ENCODE data around the gene RPS6KA5. TPM values are rescaled to one million over a fixed set of nuclear protein-coding genes. Genes with fewer than 3 reads are reported as not detected.

The RPS6KA5 gene
- total RNA-seq, 1 donor from 2014 or later, result 0.65 TPM

DNA sequence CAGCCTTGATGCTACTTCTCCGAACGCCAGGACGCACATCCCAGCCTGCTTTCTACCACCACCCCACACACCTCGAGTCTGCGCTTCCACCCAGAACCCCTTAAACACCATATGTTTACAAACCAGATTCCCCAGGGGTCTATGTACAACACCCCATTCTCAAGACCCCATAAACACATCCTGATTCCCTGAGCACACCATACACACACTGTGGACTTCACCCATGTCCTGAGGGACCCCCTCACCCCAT, 244.9 kb downstream of the RPS6KA5 start:
- Mint-ChIP-seq H3K4me1 (ENCODE audit: low read depth) (peaks cover 10% of the 10 kb centered on the region), H3K36me3 (ENCODE audit: low read depth) (no peaks in the 10 kb centered on the region), H3K9me3 (ENCODE audit: low read depth) (no peaks in the 10 kb centered on the region), H3K27ac (ENCODE audit: unreplicated experiment) (peak overlapping the region; percentile 70), H3K4me3 (ENCODE audit: unreplicated experiment) (peak overlapping the region; percentile 90), H3K27me3 (ENCODE audit: low read depth) (no peaks in the 10 kb centered on the region)
- DNase-seq (ENCODE audit: low spot score), result no peak
- TF ChIP-seq, protein P1, sequence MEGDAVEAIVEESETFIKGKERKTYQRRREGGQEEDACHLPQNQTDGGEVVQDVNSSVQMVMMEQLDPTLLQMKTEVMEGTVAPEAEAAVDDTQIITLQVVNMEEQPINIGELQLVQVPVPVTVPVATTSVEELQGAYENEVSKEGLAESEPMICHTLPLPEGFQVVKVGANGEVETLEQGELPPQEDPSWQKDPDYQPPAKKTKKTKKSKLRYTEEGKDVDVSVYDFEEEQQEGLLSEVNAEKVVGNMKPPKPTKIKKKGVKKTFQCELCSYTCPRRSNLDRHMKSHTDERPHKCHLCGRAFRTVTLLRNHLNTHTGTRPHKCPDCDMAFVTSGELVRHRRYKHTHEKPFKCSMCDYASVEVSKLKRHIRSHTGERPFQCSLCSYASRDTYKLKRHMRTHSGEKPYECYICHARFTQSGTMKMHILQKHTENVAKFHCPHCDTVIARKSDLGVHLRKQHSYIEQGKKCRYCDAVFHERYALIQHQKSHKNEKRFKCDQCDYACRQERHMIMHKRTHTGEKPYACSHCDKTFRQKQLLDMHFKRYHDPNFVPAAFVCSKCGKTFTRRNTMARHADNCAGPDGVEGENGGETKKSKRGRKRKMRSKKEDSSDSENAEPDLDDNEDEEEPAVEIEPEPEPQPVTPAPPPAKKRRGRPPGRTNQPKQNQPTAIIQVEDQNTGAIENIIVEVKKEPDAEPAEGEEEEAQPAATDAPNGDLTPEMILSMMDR (IDR thresholded peaks at IDR 0.05), result no peak

DNA sequence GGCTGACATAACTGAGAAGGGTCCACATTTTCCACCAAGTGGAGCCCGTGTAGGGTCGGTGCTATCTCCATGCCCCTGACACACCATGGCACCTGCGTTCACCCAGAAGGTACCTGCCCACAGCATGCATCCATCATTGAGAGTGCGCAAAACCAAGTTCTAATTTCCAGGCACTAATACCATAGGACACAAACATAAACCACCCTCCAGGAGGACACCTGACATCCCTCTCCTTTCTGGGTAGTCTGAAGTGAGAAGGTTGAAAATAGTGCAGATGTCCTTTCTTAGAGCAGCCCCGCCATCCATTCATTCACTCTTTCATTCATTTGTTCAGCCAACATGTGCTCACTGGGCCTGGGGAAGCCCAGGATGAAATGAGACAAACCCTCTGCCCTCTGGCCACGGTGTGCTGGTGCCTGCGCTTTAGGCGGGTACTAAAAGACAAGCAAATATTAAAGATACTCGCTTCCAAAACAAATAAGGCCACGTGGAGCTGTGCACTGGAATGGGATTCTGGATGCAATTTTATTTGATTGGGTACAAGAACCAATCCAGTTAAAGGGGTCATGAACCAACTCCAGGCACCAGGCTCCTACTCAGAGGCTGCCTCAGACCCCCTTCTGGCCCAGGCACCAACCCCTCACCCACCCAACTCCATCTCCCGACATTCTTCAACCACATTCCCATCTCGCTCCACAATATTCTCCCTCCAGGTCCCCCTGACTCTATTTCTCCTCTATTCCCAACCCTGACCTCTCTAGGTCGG, 245.5 kb downstream of the RPS6KA5 start:
- TF ChIP-seq, protein P1 (IDR thresholded peaks at IDR 0.05), result no peak
- Mint-ChIP-seq H3K4me1 (ENCODE audit: low read depth) (peaks cover 10% of the 10 kb centered on the region), H3K9me3 (ENCODE audit: low read depth) (no peaks in the 10 kb centered on the region), H3K36me3 (ENCODE audit: low read depth) (no peaks in the 10 kb centered on the region), H3K27ac (ENCODE audit: unreplicated experiment) (peak overlapping the region; percentile 70), H3K27me3 (ENCODE audit: low read depth) (no peaks in the 10 kb centered on the region), H3K4me3 (ENCODE audit: unreplicated experiment) (peak overlapping the region; percentile 90)
- DNase-seq (ENCODE audit: low spot score), result no peak

DNA sequence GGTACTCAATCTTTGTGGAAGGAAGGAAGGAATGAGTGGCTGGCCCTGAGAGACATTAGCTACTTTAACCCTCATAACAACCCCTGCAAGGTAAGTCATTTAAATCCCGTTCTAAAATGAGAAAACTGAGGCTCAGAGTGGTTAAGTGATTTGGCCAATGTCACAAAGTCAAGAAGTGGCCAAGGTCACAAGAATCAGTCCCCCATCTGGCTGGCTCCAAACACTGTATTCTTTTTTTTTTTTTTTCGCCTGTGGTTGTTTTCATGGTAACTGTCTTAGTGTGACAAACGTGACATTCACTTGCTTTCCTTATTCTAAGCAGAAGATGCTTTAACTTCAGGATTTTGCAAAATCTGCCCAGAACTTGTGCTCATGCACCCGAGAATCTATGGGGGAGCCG, 247.0 kb downstream of the RPS6KA5 start:
- Mint-ChIP-seq H3K36me3 (ENCODE audit: low read depth) (no peaks in the 10 kb centered on the region), H3K4me3 (ENCODE audit: unreplicated experiment) (no peak overlapping the region), H3K27ac (ENCODE audit: unreplicated experiment) (no peak overlapping the region), H3K4me1 (ENCODE audit: low read depth) (peaks cover 10% of the 10 kb centered on the region), H3K27me3 (ENCODE audit: low read depth) (no peaks in the 10 kb centered on the region), H3K9me3 (ENCODE audit: low read depth) (no peaks in the 10 kb centered on the region)
- TF ChIP-seq, protein P1 (IDR thresholded peaks at IDR 0.05), result no peak
- no peak for DNase-seq (ENCODE audit: low spot score)

- Mint-ChIP-seq H3K4me3 (ENCODE audit: unreplicated experiment) (no peak overlapping the region), H3K9me3 (ENCODE audit: low read depth) (no peaks in the 10 kb centered on the region), H3K4me1 (ENCODE audit: low read depth) (peaks cover 17% of the 10 kb centered on the region), H3K36me3 (ENCODE audit: low read depth) (no peaks in the 10 kb centered on the region), H3K27ac (ENCODE audit: unreplicated experiment) (no peak overlapping the region), H3K27me3 (ENCODE audit: low read depth) (no peaks in the 10 kb centered on the region)
- TF ChIP-seq, protein P1 (IDR thresholded peaks at IDR 0.05), result no peak
- DNase-seq (ENCODE audit: low spot score), result no peak
Observed at GRCh38 chr14:90812109-90812508, 248.3 kb downstream of the RPS6KA5 start.

DNA sequence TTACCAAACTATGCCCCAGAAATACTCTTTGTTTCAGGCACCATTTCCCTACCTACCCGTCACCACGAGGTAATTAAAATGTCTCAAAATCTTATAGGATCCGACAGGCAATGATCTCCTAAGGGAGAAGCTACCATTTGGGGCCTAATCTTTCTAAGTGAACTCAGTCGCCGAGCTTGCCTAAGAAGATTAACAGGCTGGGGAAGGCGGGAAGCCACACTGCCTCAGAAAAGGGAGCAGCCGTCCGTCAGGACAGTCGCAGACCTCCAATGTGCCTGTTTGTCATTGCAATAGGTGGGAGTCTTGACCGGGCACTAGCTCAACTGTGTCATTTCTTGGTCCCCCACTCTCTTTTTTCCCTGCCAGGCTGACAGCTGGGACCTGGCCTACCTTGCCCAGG, 248.8 kb downstream of the RPS6KA5 start:
- Mint-ChIP-seq H3K4me3 (ENCODE audit: unreplicated experiment) (no peak overlapping the region), H3K27me3 (ENCODE audit: low read depth) (no peaks in the 10 kb centered on the region), H3K36me3 (ENCODE audit: low read depth) (no peaks in the 10 kb centered on the region), H3K4me1 (ENCODE audit: low read depth) (peaks cover 17% of the 10 kb centered on the region), H3K9me3 (ENCODE audit: low read depth) (no peaks in the 10 kb centered on the region), H3K27ac (ENCODE audit: unreplicated experiment) (no peak overlapping the region)
- TF ChIP-seq, protein P1 (IDR thresholded peaks at IDR 0.05), result no peak
- DNase-seq (ENCODE audit: low spot score), result no peak

Data from chondrocyte (in vitro differentiated cells).